ENCODE measurements around the gene REN. TPM values are rescaled to one million over a fixed set of nuclear protein-coding genes. Genes with fewer than 3 reads are reported as not detected.
A peak's percentile ranks its signal among the peaks of the same experiment; 100 is the strongest.

The REN gene
- total RNA-seq, 2 donors from 2014 or later, result not detected

- H3K27me3 ChIP-seq (replicated peaks; ENCODE audit: insufficient read depth), result no peaks in the 10 kb centered on the region
- no peak overlapping the region for H3K4me3 ChIP-seq
- H3K36me3 ChIP-seq, result no peaks in the 10 kb centered on the region
- DNase-seq (ENCODE audit: low spot score) (no peak), ATAC-seq (ENCODE audit: insufficient number of reproducible peaks, low FRiP score, low read depth) (no peak)
- no peak overlapping the region for H3K27ac ChIP-seq
- no peaks in the 10 kb centered on the region for H3K9me3 ChIP-seq
- H3K4me1 ChIP-seq (ENCODE audit: control insufficient read depth in 1 of 2, low read depth in 2 of 2), result no peaks in the 10 kb centered on the region
- no peak for TF ChIP-seq CTCF (IDR thresholded peaks at IDR 0.05)
These were observed 25.3 kb upstream of the REN start for GRCh38 chr1:204191456-204191855.

GRCh38 chr1:204190212-204191211, 24.4 kb upstream of the REN start:
- no peak for TF ChIP-seq CTCF (IDR thresholded peaks at IDR 0.05)
- Histone ChIP-seq H3K27ac (no peak overlapping the region), H3K4me1 (ENCODE audit: control insufficient read depth in 1 of 2, low read depth in 2 of 2) (no peaks in the 10 kb centered on the region), H3K36me3 (no peaks in the 10 kb centered on the region), H3K4me3 (peak overlapping the region; percentile 41), H3K9me3 (no peaks in the 10 kb centered on the region), H3K27me3 (replicated peaks; ENCODE audit: insufficient read depth) (no peaks in the 10 kb centered on the region)
- DNase-seq (ENCODE audit: low spot score), result no peak
- no peak for ATAC-seq (ENCODE audit: insufficient number of reproducible peaks, low FRiP score, low read depth)

- no peak for TF ChIP-seq CTCF (IDR thresholded peaks at IDR 0.05)
- Histone ChIP-seq H3K9me3 (no peaks in the 10 kb centered on the region), H3K4me3 (no peak overlapping the region), H3K27ac (no peak overlapping the region), H3K36me3 (no peaks in the 10 kb centered on the region), H3K4me1 (ENCODE audit: control insufficient read depth in 1 of 2, low read depth in 2 of 2) (no peaks in the 10 kb centered on the region), H3K27me3 (replicated peaks; ENCODE audit: insufficient read depth) (no peaks in the 10 kb centered on the region)
- ATAC-seq (ENCODE audit: insufficient number of reproducible peaks, low FRiP score, low read depth), result no peak
- DNase-seq (ENCODE audit: low spot score), result no peak
These were observed 23.0 kb upstream of the REN start for GRCh38 chr1:204188959-204189639.

- no peaks in the 10 kb centered on the region for H3K27me3 ChIP-seq (replicated peaks; ENCODE audit: insufficient read depth)
- TF ChIP-seq CTCF (IDR thresholded peaks at IDR 0.05), result no peak
- H3K27ac ChIP-seq, result no peak overlapping the region
- no peaks in the 10 kb centered on the region for H3K9me3 ChIP-seq
- H3K4me1 ChIP-seq (ENCODE audit: control insufficient read depth in 1 of 2, low read depth in 2 of 2), result no peaks in the 10 kb centered on the region
- DNase-seq (ENCODE audit: low spot score) (no peak), ATAC-seq (ENCODE audit: insufficient number of reproducible peaks, low FRiP score, low read depth) (no peak)
- no peak overlapping the region for H3K4me3 ChIP-seq
- no peaks in the 10 kb centered on the region for H3K36me3 ChIP-seq
These were observed 20.5 kb upstream of the REN start for GRCh38 chr1:204186597-204186996.

- H3K4me3 ChIP-seq, result no peak overlapping the region
- ATAC-seq (ENCODE audit: insufficient number of reproducible peaks, low FRiP score, low read depth) (no peak), DNase-seq (ENCODE audit: low spot score) (no peak)
- no peak for TF ChIP-seq CTCF (IDR thresholded peaks at IDR 0.05)
- H3K9me3 ChIP-seq, result no peaks in the 10 kb centered on the region
- no peaks in the 10 kb centered on the region for H3K4me1 ChIP-seq (ENCODE audit: control insufficient read depth in 1 of 2, low read depth in 2 of 2)
- H3K36me3 ChIP-seq, result no peaks in the 10 kb centered on the region
- no peak overlapping the region for H3K27ac ChIP-seq
- H3K27me3 ChIP-seq (replicated peaks; ENCODE audit: insufficient read depth), result no peaks in the 10 kb centered on the region
These were observed 15.0 kb upstream of the REN start for GRCh38 chr1:204181116-204181515.
